Heart left ventricle (tissue), 16 donors: ENCODE results near the gene HNRNPH1. TPM values are rescaled to one million over a fixed set of nuclear protein-coding genes. Genes with fewer than 3 reads are reported as not detected.
A peak's percentile ranks its signal among the peaks of the same experiment; 100 is the strongest.

Experiments
- ATAC-seq, 4 donors: fragments of 200-7000 bp; cut with Tn5 transposase; one replicate each; pipeline ENCODE4 v1.9.1; 2020 to 2022; ENCODE audit warnings: moderate library complexity in 4 of 4, mild to moderate bottlenecking in 3 of 4, moderate number of reproducible peaks in 1 of 4
- DNase-seq, 5 donors: peaks; one replicate each; pipeline ENCODE4 v3.0.0-alpha.2; 2020
- H3K27ac ChIP-seq, 12 donors: fragments of 200-600 bp; sonication (generic) in 4 of 12; one replicate each; pipeline versions ENCODE4 v1.5.0 to v1.8.0; 2016 to 2022; ENCODE audit warnings: mild to moderate bottlenecking in 2 of 12
- H3K27me3 ChIP-seq, 9 donors: fragments of 200-600 bp; sonication (generic) in 2 of 9; one replicate each; pipeline versions ENCODE4 v1.5.1 to v1.8.0; 2016 to 2022; ENCODE audit warnings: mild to moderate bottlenecking in 3 of 9
- H3K36me3 ChIP-seq, 9 donors: fragments of 200-600 bp; sonication (generic) in 2 of 9; one replicate each; pipeline versions ENCODE4 v1.5.0 to v1.8.0; 2018 to 2022; ENCODE audit warnings: mild to moderate bottlenecking in 2 of 9
- H3K4me1 ChIP-seq, 12 donors: fragments of 200-600 bp; sonication (generic) in 4 of 12; one replicate each; pipeline versions ENCODE4 v1.5.0 to v1.8.0; 2016 to 2022; ENCODE audit warnings: mild to moderate bottlenecking in 3 of 12
- H3K4me3 ChIP-seq, 12 donors: fragments of 200-600 bp; sonication (generic) in 4 of 12; one replicate each; pipeline versions ENCODE4 v1.5.0 to v1.8.0; 2017 to 2022; ENCODE audit warnings: mild to moderate bottlenecking in 9 of 12, moderate library complexity in 4 of 12
- H3K9me3 ChIP-seq, 12 donors: fragments of 200-600 bp; sonication (generic) in 4 of 12; one replicate each; pipeline versions ENCODE4 v1.5.0 to v1.8.0; 2016 to 2022; ENCODE audit warnings: mild to moderate bottlenecking in 1 of 12
- CTCF ChIP-seq, 12 donors: fragments of 200-600 bp; sonication (generic) in 4 of 12; IDR thresholded peaks; one replicate each; pipeline versions ENCODE4 v1.5.0 to v1.8.0; 2018 to 2022; ENCODE audit warnings: antibody characterized with exemption in 12 of 12, mild to moderate bottlenecking in 5 of 12
- POLR2A ChIP-seq, 2 donors: fragments of 450-650 bp; IDR thresholded peaks; one replicate each; pipeline ENCODE4 v1.6.1; 2017; ENCODE audit warnings: antibody characterized with exemption in 2 of 2, mild to moderate bottlenecking in 2 of 2, moderate library complexity in 2 of 2
- WGBS, 4 donors: extraction: QIAGEN DNeasy Blood & Tissue Kit in 2 of 4; methylation state at CpG; one replicate each; pipeline versions ENCODE4 v1.1.5 to v1.1.7; 2013 to 2018; 5-methylcytosine and 5-hydroxymethylcytosine counted together
- intact Hi-C, 10 donors: fragments of 100-400 bp; cut with DNase I; formaldehyde crosslinking; loops; one replicate each; pipeline versions ENCODE4 v1.11.1 to v1.14.2; 2022
- polyA plus RNA-seq, 2 donors: library from polyadenylated mRNA; stranded (reverse); fragments of 200-250 nt; gene quantifications; one replicate each; pipeline ENCODE4 v1.2.3, GENCODE V29; 2013
- total RNA-seq, 9 donors: library from RNA; depleted of rRNA in 2 of 9; stranded (reverse); fragments of >200 nt in 2 of 9; fragmentation: NEBNext Ultra II Directional in 3 of 9; extraction: Animal tissue kit (Norgen Biotek cat#: 25700) in 3 of 9; gene quantifications; one replicate each; pipeline versions ENCODE4 v1.1.0 to v1.2.4, GENCODE V29; 2016 to 2023
- donor health status: ischemic (EF 13 %, LVEDD 7.1; RV severe dilation, severe dysfunction).
- donor health status: healthy with polysubstance abuse.
- donor health status: DM: no; HTN: yes; CAD: no.
- donor health status: DM: no; HTN: no; CAD: no.
- donor health status: ischemic (EF 25% LVEDD 6.9; RV normal size, moderate dysfunction).
- donor health status: ischemic (EF 25% LVEDD 5.7; RV mildly dilated, moderate dysfunction).
- donor health status: healthy.
- donor health status: DM: yes; HTN: yes; CAD: no.
- donor health status: ischemic (EF 35%, LVEDD 5.7; RV mildly dilated, moderate dysfunction).
- donor health status: nonischemic (EF 11% LVEDD 7.7; RV severe dilation, severe dysfunction).
- donor health status: DM: yes; HTN: yes; CAD: no.
- donor health status: PGD.
- donor health status: ischemic (EF 29% LVEDD 5.4; RV normal size, mild dysfunction).
- donor health status: nonischemic (EF 23%, LVEDD 6.1; RV moderate dilation, normal function).

HNRNPH1 gene
- total and polyA plus RNA-seq, 11 donors: 106 to 252 (median 178) TPM

GRCh38 chr5:179577286-179577960 lies 46.0 kb downstream of the HNRNPH1 start:
- intact Hi-C loops: no loop called here
- 96 to 98% (median 97%) methylated on average over 42 of the region's 42 CpGs for WGBS, 4 donors

GRCh38 chr5:179572386-179572785 lies 51.1 kb downstream of the HNRNPH1 start:
- no peak for TF ChIP-seq POLR2A (IDR thresholded peaks at IDR 0.05)
- no peak for TF ChIP-seq CTCF (IDR thresholded peaks at IDR 0.05)
- WGBS, 4 donors: 87 to 93% (median 87%) methylated on average over 8 of the region's 8 CpGs
- peaks cover 0 to 100% (median 92%) of the 10 kb centered on the region in 9 donors for H3K36me3 ChIP-seq
- peaks cover 0 to 19% (median 5%) of the 10 kb centered on the region in 12 donors for H3K4me1 ChIP-seq
- intact Hi-C loops: no loop called here
- no peaks in the 10 kb centered on the region for H3K27me3 ChIP-seq
- no peaks in the 10 kb centered on the region for H3K9me3 ChIP-seq
- peak overlapping the region in 3 of 12 donors; percentile 34 to 48 (median 42) for H3K27ac ChIP-seq
- DNase-seq (no peak), ATAC-seq (peak in 1 of 4 donors; percentile 29)
- H3K4me3 ChIP-seq: no peak overlapping the region

More at GRCh38 chr5:179577286-179577960, 46.0 kb downstream of the HNRNPH1 start:
- H3K27ac ChIP-seq: no peak overlapping the region
- DNase-seq (no peak), ATAC-seq (no peak)
- H3K4me3 ChIP-seq: no peak overlapping the region
- no peak for TF ChIP-seq POLR2A (IDR thresholded peaks at IDR 0.05)
- TF ChIP-seq CTCF (IDR thresholded peaks at IDR 0.05): no peak
- H3K36me3 ChIP-seq: peaks cover 0 to 94% (median 84%) of the 10 kb centered on the region in 9 donors
- peaks cover 0 to 9% (median 0%) of the 10 kb centered on the region in 12 donors for H3K4me1 ChIP-seq
- H3K27me3 ChIP-seq: no peaks in the 10 kb centered on the region
- H3K9me3 ChIP-seq: no peaks in the 10 kb centered on the region

GRCh38 chr5:179568721-179569120 lies 54.8 kb downstream of the HNRNPH1 start:
- TF ChIP-seq CTCF (IDR thresholded peaks at IDR 0.05) (no peak), POLR2A (IDR thresholded peaks at IDR 0.05) (no peak)
- WGBS, 4 donors: 45 to 55% (median 47%) methylated on average over 7 of the region's 7 CpGs
- peaks cover 0 to 19% (median 5%) of the 10 kb centered on the region in 12 donors for H3K4me1 ChIP-seq
- H3K4me3 ChIP-seq: peak overlapping the region in 2 of 12 donors; percentile 6 to 16
- no peaks in the 10 kb centered on the region for H3K27me3 ChIP-seq
- peaks cover 0 to 100% (median 96%) of the 10 kb centered on the region in 9 donors for H3K36me3 ChIP-seq
- H3K9me3 ChIP-seq: no peaks in the 10 kb centered on the region
- ATAC-seq (peak in 2 of 4 donors; percentile 52 to 58), DNase-seq (no peak)
- intact Hi-C loops: loop anchor here in 1 of 10 donors (10.0 kb wide), 1 partner anchor 46 kb away; no protein-coding TSS in a partner anchor
- peak overlapping the region in 6 of 12 donors; percentile 19 to 64 (median 34) for H3K27ac ChIP-seq

- Histone ChIP-seq H3K36me3 (peaks cover 0 to 89% (median 85%) of the 10 kb centered on the region in 9 donors), H3K4me3 (no peak overlapping the region), H3K9me3 (no peaks in the 10 kb centered on the region), H3K27me3 (no peaks in the 10 kb centered on the region), H3K27ac (no peak overlapping the region), H3K4me1 (peaks cover 0 to 21% (median 7%) of the 10 kb centered on the region in 12 donors)
- 50 to 88% (median 73%) methylated on average over 2 of the region's 2 CpGs for WGBS, 4 donors
- no peak for DNase-seq
- intact Hi-C loops: loop anchor here in 1 of 10 donors (10.0 kb wide), 1 partner anchor 50 kb away; no protein-coding TSS in a partner anchor
- TF ChIP-seq CTCF (IDR thresholded peaks at IDR 0.05): no peak
- TF ChIP-seq POLR2A (IDR thresholded peaks at IDR 0.05): no peak
- ATAC-seq: no peak
Measured at GRCh38 chr5:179564526-179564925, 58.9 kb downstream of the HNRNPH1 start.
